Myometrial cell (primary cell): ENCODE results near the gene NOX1. TPM values are rescaled to one million over a fixed set of nuclear protein-coding genes. Genes with fewer than 3 reads are reported as not detected.

Source experiments
- total RNA-seq: library from RNA; depleted of rRNA; stranded (reverse); fragments of >200 nt; gene quantifications from 2 replicates; pipeline ENCODE4 v1.2.3, GENCODE V29; 2015

NOX1 gene
- not detected in 2 replicates for total RNA-seq

GRCh38 chrX:100874325-100874724, at the start of gene NOX1:
TSS of gene NOX1 (minus strand) at chrX:100874359. CDS start at chrX:100874139, 220 bp downstream.

GRCh38 chrX:100819837-100820666, 54.1 kb downstream of the NOX1 start, which contains the start of gene CSTF2:
TSS of gene CSTF2 (plus strand) at chrX:100820391. CDS start at chrX:100820417, 26 bp downstream.

Other genes with a start within 250 kb of the NOX1 start
- 19.8 and 23.4 TPM in 2 replicates for gene TSPAN6, start 237.6 kb downstream of the NOX1 start, total RNA-seq
- 61.3 and 65.2 TPM in 2 replicates for gene SRPX2, start 230.2 kb downstream of the NOX1 start, total RNA-seq
- gene SYTL4, start 142.2 kb downstream of the NOX1 start, total RNA-seq, result 6.1 and 7.1 TPM in 2 replicates
- gene CSTF2, start 54.0 kb downstream of the NOX1 start, total RNA-seq, result 23.9 and 33.2 TPM in 2 replicates
- gene XKRX, start 54.6 kb upstream of the NOX1 start, total RNA-seq, result not detected in 2 replicates
- not detected in 2 replicates for gene ARL13A, start 95.3 kb upstream of the NOX1 start, total RNA-seq
- gene TRMT2B, start 177.8 kb upstream of the NOX1 start, total RNA-seq, result 12.1 and 13.0 TPM in 2 replicates
- gene TMEM35A, start 204.5 kb upstream of the NOX1 start, total RNA-seq, result 1.2 and 2.7 TPM in 2 replicates
- gene CENPI, start 223.8 kb upstream of the NOX1 start, total RNA-seq, result 18.4 and 28.8 TPM in 2 replicates